T-helper 22 cell (primary cell): ENCODE results near the gene TSPAN18.

Experiments used
- DNase-seq: peaks from one replicate; pipeline ENCODE4 v3.0.0-alpha.2; 2020; ENCODE audit warnings: low read depth

The TSPAN18 gene

DNA sequence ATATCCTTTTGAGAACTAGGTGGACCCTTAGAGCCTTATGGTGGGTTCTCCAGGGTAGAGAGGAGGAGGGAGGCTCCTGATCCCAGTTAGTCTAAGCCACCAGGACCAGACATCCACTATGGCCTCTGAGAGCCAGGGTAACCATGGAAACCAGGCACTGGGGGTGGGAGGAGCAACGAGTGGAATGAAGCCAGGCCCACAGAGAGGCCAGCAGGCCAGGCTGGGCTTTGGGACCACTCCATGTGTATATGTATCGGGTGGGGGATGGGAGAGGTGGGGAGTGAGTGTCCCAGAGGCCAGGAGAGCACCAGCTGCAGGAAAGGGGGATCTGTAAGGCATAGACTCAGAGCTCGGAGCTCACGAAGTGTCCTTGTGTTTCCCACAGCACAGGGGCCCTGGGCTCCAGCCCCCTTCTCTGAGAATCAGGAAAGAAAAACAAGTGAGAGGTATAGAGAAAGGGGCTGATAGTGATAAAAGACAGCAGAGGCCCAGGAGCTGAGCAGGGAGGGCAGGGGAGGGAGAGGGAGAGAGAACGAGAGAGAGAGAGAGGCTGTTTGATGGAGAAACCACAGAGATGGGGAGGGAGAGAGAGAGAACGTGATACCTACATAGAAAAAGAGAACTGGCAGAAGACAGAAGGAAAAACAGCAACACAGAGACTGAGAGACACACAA lies 15.5 kb upstream of the TSPAN18 start:
- no peak for DNase-seq

DNA sequence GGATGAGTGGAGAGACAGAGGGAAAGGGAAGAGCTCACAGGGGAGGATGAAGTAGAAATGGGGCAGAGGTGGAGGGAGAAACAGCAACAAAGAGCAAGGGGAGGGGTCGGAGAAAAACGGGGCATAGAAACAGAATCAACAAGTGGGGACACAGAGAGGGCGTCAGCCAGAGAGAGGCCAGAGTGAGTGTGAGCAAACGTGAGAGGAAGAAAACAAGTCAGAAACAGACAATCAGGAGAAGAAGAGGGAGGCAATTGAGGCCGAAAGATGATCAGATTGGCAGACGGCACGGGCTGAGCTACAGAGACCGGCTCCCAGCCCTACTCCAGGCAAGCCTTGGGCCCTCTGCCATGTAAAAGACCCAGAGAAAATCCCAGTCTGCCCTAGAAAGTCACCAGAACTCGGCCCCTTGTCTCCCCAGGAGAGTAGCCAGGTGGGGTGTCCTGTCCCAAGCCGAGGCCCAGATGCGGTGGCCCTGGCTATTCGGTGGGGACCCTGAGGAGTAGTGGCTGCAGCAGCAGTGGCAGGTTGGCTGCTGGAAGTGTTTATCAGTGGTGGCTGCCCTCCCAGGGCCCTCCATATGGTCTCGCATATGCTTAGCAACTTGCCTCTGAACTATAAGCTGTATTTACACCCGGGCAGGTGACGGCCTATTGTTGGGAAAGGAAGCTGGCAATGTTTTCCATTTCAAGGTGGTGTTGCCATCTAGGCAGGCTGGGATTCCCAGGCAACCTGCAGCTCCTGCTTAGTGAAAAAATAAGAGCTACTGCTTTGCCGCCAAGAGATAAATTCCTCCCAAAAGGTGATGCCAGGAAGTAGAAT lies 14.8 kb upstream of the TSPAN18 start:
- no peak for DNase-seq

GRCh38 chr11:44713022-44713421 lies 13.7 kb upstream of the TSPAN18 start:
- no peak for DNase-seq

DNA sequence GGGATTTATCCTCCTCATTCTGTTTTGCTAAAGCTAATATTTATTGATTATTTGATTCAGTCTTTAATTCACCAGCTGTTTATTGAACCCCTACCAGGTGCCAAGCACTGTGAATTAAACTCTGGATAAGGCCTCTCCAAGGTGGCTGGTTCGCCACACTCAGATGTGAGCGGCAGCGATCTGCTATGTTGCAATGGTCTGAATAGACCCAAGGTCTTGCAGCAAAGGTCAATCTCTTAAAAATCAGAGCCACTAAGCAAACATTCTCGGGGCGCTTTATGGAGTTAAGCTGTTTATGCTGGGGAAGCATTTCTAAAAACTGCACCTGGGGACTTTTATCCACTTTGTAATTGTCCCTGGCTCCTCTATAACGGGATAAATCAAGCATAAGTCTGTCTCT lies 10.5 kb upstream of the TSPAN18 start:
- DNase-seq = no peak

DNA sequence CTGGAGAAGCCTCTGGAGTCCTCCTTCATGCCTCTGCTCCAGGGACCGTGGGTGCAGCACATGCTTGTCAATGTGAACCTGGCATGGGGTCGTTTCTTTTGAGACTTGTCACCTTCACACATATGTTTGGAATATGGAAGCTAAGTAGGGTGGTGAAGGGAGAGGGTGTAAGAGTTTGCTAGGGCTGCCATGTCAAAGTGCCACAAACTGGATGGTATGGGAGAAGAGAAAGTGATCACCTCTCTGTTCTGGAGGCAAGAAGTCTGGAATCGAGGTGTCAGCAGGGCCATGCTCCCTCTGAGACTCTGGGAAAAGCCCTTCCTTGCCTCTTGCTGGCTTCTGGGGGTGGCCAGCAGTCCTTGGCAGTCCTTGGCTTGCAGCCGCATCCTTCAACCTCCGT lies 8.7 kb upstream of the TSPAN18 start:
- no peak for DNase-seq

DNA sequence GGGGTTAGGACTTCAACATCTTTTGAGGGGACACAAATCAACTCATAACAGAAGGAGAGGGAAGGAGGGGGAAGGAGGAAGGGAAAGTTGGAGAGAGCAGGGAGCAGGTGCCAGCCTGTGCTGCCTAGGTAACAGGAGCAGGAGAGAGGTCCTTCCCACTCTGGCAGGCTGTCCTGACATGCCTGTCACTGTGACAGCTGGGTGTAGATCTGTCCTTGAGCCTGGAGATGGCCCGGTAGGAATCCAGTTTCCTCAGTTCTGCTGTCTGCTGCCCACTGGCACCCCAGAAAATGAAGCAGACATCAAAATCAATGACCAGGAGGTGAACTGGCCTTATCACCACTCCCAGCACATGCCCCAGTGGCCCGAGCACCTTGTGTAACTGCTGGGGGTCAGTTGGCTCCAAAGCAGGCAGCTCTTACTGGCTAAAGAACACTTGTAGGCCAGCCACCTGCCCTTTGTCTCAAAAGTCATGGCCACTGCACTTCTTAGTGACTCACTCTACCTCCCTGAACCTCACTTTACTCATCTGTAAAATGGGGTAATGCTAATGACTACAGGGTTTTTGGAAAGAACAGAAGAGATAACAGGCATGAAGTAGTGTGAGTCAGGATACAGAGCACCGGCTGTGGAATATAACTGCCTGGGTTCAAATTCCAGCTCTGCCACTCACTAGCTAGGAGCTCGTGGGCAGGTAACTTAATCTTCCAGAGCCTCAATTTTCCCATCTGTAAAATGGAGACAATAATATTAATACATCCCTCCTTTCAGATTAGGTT lies 8.0 kb upstream of the TSPAN18 start:
- DNase-seq = no peak

DNA sequence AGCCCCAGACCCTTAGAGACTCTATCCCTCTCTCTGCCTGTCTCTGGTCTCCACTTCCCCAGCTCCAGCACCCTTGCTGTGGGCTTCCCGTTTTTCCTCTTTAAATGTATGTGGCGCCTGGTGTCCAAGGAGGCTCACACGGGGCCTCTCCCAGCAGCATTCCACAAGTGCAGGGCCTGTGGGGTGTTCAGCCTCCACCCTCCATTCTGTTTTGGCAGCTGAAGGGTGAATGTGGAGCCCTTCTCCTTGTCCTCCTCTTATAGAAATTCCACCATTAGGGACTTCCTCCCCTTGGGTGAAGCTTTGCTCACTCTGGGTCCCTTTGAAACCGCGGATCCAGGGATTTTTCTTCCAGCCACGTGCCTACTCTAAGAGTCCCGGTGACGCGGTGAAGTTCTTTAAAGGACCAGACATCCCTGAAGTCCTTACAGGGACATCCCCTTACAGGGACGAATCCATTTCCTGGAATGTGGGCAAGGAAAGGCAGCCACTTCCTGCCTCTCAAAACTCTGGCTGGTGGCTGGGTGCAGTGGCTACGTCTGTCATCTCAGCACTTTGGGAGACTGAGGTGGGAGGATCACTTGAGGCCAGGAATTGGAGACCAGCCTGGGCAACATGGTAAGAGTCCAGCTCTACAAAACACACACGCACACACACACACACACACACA lies 1.6 kb upstream of the TSPAN18 start:
- no peak for DNase-seq

DNA sequence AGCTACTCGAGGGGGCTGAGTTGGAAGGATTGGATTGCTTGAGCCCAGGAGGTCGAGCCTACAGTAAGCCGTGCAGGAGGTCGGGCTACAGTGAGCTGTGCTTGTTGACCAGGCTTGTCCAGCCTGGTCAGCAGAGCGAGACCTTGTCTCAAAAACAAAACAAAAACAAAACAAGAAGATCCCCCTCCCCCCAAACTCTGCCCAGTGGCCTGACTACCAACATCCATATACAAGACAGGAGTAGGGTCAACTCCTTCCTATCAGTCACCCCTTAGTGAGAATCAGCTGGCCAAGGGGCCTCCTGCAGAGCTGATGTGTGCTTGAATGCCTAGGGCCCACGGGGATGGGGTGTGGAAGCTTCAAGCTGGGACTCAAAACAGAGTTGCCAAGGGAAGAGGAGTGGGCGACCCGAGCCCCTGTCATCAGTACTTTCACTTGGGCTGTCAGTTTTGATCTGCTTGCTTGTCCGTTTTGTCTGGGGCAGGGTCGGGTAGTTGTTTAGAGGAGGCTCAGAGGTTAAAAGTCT lies 942 bp upstream of the TSPAN18 start:
- DNase-seq = no peak

DNA sequence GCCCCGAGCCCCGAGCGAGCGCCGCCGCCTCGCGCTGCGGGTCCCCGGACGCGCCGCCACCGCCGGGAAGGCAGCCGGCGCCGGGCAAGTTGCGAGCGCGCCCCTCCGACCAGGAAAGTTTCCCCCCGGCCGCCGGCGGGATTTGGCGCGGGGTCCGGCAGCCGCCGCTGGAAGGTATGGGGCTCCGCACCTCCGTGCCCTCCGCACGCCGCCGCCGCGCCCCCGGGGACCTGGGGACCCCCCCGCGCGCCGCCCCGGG lies 281 bp downstream of the TSPAN18 start:
- no peak for DNase-seq

DNA sequence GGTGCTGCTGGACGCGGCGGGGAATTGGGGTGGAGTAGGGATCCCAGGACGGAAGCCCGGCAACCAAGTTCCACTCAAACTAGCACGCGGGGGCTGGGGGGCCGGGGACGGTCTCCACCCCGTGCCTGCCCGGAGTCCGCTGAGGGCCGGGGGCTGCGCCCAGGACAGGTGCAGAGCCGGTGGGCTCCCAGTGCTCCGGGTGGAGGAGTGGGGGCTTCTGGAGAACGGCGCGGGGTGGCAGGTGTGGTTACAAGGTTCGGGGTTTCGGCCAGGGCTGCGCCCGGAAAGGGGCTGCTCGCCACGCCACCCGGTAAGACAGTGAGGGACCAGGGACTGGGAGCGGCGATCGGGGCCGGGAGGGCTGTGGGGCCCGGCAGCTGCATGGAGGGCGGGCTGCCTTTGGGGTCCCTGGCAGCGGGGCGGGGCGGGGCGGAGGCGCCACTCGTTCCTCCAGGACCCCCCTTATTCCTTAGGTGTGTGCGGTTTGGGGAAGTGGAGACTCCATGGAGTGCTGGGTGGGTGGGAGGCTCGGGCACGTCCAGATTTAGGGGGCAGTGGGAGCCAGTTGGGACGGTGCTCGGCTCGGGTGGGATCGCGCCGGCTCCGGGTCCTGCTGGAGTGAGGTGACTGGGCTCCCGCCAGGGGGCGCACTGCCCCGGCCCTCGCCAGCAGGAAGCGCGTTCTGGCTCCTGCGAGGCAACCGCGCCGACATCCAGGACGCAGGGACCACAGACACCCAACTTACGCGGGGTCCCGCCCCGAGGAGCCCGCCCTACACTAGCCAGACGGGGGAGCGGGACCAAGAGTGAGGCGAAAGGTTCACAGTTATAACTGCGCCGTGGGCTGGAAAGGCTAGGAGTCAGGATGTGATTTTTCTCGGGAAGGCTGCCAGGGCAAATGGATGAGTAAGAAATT lies 868 bp downstream of the TSPAN18 start:
- peak; percentile 53 for DNase-seq

DNA sequence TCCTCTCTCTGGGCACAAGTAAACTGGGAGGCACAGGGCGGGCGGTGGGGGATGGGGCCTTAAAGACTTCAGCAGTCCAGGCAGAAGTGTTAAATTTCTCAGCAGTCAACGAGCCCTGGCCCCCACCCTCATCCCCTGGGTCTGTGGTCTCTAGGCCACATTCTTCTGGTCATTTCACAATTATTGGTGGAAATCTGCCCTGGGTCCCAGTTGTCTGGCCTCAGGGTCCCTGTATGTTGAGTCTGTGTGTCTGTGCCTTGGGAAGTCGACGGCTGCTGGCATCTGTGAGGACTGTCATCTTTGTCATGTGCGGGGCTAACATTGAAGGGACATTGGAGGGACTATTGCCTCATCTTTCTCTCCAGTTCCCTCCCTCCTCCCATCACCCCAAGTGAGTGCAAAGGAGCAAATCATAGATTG lies 1.7 kb downstream of the TSPAN18 start:
- DNase-seq = no peak

GRCh38 chr11:44729063-44729462 lies 2.3 kb downstream of the TSPAN18 start:
- no peak for DNase-seq

- no peak for DNase-seq
Observed at GRCh38 chr11:44729713-44730112, 3.0 kb downstream of the TSPAN18 start.

- DNase-seq = no peak
Observed at GRCh38 chr11:44730775-44731174, 4.0 kb downstream of the TSPAN18 start.

DNA sequence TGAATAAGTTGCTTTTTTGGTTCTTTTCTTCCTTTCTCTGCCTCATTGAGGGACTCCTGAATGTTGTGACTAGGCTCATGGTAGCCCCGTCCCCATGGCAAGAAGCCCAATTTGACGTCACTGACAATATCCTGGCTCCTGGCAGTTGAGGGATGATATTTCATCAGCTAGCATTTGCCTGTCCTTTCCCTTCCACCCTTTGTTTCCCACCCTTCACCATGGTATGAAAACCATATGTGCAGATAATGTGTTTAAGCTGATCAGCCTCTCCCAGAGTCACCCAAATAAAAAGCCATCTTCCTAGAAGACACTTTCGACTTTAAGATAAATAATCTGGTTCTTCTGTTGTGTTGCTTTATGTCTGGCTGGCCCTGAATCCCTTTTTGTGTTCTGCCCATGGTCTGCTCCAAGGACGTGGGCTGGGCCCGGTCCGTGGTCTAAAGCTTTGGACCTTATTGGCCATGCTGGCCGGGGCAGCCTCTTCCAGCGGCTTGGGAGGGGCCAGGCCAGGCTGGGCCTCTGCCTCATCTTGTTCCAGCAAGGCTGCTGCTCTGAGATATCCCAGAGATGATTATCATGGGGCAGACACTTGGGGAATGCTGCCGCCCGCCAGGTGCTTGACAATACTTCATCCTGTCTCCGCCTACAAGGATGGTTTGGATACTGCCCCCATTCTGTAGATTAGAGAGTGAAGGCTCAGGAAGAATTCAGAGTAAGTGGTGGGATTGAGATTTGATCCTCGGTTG lies 5.1 kb downstream of the TSPAN18 start:
- no peak for DNase-seq

- no peak for DNase-seq
Observed at GRCh38 chr11:44732564-44732963, 5.8 kb downstream of the TSPAN18 start.

DNA sequence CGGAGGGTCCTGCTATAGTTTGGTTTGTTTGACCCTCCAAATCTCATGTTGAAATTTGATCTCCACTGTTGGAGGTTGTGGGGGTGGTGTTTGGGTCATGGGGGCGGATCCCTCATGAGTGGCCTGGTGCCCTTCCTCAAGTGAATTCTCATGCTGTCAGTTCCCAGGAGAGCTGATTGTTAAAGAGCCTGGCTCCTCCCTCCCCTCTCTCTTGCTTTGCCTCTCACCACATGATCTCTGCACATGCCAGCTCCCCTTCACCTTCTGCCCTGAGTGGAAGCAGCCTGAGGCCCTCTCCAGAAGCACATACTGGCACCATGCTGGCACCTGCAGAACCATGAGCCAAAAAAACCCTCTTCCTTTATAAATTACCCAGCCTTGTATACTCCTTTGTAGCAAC lies 7.1 kb downstream of the TSPAN18 start:
- DNase-seq = no peak

DNA sequence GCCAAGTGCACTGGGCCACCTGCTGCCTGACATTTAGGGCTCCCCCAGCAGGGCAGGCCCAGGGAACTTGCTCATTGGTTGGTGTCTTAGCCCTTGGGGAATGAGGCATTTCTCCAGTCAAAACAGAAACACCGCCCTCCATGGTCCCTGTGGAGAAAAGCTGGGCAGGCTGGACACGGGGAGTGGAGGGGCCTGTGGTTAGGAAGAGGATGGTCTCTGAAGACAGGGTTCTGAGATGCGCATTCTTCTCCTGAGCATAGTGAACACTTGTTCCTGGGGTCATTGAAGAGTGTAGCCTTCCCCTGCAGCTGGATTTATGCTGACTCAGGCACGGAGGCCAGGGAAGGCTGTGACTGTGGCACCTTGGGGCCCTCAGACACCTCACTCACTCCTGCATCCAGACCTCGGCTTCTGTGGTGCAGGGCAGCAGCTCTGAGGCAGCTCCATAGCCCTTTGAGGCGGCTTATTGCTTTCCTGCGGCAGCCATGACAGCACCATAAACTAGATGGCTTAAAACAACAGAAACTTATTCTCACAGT lies 8.2 kb downstream of the TSPAN18 start:
- DNase-seq = no peak

- DNase-seq = no peak
Observed at GRCh38 chr11:44736791-44737190, 10.0 kb downstream of the TSPAN18 start.
